Right ventricle myocardium superior (tissue), 1 donor: ENCODE data around the gene ARAP1. TPM values are rescaled to one million over a fixed set of nuclear protein-coding genes. Genes with fewer than 3 reads are reported as not detected.
"Not testable (repeated sequence)": the region's sequence is repeated elsewhere in the genome, so short reads cannot be mapped to it uniquely, and the experiment has no call there.

Experiments
- ATAC-seq: fragments of 200-7000 bp; cut with Tn5 transposase; one replicate; pipeline ENCODE4 v1.9.1; 2020; ENCODE audit warnings: mild to moderate bottlenecking; ENCODE audit not compliant: poor library complexity
- DNase-seq: peaks from one replicate; pipeline ENCODE4 v3.0.0-alpha.2; 2020
- intact Hi-C: fragments of 100-400 bp; cut with DNase I; formaldehyde crosslinking; loops from one replicate; pipeline ENCODE4 v1.11.2; 2022
- long read RNA-seq: library from polyadenylated mRNA; unstranded; transcript quantifications from one replicate; pipeline ENCODE4 v2.0.0, GENCODE V29; 2021
- total RNA-seq: library from RNA; stranded (reverse); fragmentation: NEBNext Ultra II Directional; extraction: Animal tissue kit (Norgen Biotek cat#: 25700); gene quantifications from one replicate; pipeline ENCODE4 v1.2.1, GENCODE V29; 2021
- donor health status: DM: no; HTN: yes; CAD: no; lungs with severe emphysema.

ARAP1 gene
- total RNA-seq, result 58.0 TPM
- long read RNA-seq, full-length matches to known transcripts, result 59 of 194 reads
- long read RNA-seq, partial matches to known transcripts, result 82 of 194 reads
- long read RNA-seq, other reads (novel, unspliced or antisense), result 53 of 194 reads

DNA sequence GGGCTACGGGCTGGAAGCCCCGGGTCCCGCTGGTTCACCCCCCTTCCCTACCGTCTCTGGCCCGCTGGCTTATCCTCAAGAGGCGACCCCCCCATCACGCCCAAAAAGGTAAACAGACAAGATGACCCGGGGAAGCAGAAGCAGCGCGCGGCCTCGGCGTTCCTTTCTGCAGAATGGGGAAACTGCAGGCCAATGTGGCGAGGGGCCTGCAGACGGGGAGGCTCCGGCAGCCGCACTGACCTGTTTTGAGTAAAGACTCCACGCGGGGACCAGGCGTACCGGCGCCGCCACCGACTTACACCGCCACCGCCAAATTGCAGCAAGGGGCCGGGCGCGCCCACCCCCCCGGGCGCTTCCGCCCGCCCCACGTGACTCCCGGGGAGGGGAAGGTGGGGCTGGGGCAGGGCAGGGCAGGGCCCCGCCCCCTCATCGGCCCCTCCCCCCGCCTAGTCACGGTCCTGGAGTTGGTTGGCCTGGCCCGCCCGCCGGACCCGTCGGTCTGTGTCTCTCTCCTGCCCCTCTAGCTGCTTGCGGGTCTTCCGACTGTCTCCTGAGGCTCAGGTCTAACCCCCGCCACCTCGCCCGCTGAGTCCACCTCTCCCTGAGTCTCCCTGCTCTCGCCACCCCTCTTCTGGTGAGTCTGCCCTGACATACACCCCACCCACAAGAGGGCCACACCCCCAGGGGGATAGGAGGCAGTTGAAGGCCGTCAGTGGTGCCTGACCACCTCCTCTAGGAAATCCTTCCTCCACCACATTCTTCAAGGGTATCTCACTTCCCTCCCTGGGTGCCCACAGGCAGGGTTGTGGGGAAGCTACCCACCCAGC is at the start of gene ARAP1:
TSS of gene ARAP1 (minus strand) at position 321 of the 827 bp plus-strand sequence. CDS start 25,280 bp downstream, outside the sequence.
- intact Hi-C loops, result no loop called here
- DNase-seq (peak; percentile 85), ATAC-seq (peak; percentile 96)

DNA sequence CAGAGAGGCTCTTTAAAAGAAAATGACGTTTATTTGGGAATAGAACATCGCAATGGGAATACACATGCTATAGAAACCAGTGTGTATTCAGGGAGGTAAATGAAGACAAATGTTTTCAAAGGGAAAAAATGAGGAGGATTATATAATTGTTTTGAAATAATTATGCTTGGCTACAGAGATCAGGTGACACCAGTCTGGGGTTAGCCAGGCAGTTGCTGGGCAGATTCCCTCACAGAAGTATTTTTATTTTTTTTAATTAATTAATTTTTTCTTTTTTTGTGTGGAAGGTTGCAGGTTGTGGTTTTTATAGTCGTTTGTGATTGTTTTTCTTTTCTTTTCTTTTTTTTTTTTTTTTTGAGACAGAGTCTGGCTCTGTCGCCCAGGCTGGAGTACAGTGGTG is 47.2 kb upstream of the ARAP1 start:
- DNase-seq, result no peak
- intact Hi-C loops, result no loop called here
- ATAC-seq, result no peak

DNA sequence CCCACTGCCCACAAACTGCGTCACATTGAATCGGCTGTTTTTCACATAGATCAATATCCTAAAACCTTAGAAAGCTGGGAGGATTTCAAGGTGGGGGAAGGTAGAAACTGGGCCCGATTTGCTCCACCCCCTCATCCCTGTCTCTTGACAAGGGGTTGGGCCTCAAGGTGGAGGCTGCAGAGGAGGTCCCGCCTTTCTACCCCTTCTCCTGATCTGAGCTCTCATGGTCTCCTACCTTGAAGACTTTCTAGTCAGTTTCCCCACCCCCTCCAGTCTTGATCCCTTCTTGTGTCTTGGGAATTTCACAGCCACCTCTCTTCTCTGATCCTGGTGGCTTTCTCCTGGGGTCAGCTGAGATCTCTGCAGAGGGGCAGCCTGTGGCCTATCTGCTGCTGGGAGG is 46.2 kb upstream of the ARAP1 start:
- DNase-seq (no peak), ATAC-seq (no peak)

DNA sequence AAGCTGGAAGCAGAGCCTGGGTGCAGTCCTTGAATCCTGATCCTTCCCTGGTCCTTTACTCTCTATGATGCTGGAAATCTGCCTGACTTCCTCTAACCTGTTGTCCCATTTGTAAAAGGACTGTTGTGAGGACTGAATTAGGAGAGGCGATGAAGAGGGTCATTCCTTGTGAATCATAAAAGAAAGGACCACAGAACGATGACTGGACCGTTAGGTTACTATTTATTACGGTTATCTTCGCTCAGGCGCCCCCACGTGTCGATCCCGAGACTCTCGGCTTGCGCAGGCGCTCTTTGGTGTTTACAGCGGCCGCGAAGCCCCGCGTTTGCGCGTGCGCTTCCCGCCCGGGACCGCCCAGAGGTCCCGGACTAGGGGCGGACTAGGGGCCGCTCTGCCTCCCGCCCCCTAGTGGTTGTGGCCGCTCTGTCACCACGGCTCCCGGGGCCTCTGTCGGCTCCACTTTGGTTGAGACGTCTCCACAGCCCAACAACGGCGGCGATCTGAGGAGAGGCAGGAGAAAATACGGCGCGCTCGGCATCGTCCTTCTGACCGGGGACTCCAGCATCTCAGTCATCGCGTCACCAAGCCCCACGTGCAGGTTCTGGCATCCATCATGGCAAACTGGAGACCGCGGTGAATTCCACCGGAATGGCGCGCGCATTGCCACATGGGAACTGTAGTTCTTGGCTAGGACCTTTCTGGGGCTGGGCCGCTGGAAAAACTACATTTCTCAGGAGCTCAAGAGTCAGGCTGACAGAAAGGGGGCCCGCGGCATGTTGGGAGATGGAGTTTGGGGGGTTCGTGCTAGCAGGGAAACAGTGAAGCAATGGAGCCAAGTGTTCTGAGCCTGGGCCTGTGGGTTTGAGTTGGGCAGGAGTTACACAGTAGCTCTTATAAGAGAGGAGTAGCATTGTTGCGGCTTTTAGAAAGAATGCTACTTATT is 41.5 kb upstream of the ARAP1 start, which contains the start of gene STARD10:
TSS of gene STARD10 (minus strand) at position 623 of the 943 bp plus-strand sequence. CDS start 12,866 bp downstream, outside the sequence.
- intact Hi-C loops, result loop anchor here (5.0 kb wide), 1 partner anchor 66 kb away; no protein-coding TSS in a partner anchor
- DNase-seq (peak; percentile 98), ATAC-seq (peak; percentile 97)

More for the DNA sequence above, 46.2 kb upstream of the ARAP1 start:
- intact Hi-C loops, result no loop called here

DNA sequence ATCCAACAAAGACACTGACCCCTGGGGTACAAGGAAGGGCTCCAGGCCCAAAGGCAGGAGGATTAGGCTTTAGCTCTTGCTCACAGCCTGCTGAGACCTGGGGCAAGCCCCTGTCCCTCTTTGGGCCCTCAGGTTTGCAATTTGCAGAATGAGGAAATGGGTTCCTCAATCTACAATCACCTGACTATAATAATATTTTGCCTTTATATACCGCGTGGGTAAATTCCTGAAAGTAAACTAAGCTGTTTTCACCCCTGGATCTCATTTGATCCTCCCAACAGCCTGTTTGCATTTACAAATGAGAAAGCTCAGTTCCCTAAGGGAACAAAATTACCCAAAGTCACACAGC is 40.8 kb upstream of the ARAP1 start:
- no peak for ATAC-seq
- DNase-seq, result no peak
- intact Hi-C loops, result loop anchor here (5.0 kb wide), 1 partner anchor 66 kb away; no protein-coding TSS in a partner anchor

DNA sequence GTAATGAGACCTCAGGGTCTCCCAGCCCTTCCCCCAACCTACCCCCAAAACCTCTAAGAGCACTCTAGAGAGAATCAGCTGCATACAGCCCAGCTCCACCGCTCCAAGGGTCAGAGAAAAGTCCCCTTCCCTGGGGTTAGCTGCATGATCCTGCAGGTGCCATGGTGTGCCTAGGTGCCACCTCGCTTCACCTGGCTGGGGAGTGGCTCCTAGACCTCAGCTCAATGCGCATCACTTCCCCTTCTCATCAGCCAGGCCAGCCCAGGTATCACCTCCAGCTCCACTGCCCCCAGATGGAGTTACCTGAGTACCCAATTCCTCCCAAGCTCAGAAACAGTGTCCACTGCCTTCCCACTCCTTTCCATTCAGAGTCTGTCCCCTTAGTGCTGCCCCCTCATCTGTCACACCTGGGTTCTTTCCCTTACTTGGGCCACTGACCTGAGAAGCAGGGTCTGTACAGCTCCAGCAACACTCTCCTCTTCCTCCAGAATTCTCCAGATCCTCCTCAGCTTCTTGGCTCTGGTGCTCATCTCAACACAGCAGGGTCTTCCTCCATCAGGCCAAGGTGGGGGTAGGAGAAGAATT is 40.3 kb upstream of the ARAP1 start:
- ATAC-seq (no peak), DNase-seq (no peak)
- intact Hi-C loops, result loop anchor here (5.0 kb wide), 1 partner anchor 65 kb away; no protein-coding TSS in a partner anchor

DNA sequence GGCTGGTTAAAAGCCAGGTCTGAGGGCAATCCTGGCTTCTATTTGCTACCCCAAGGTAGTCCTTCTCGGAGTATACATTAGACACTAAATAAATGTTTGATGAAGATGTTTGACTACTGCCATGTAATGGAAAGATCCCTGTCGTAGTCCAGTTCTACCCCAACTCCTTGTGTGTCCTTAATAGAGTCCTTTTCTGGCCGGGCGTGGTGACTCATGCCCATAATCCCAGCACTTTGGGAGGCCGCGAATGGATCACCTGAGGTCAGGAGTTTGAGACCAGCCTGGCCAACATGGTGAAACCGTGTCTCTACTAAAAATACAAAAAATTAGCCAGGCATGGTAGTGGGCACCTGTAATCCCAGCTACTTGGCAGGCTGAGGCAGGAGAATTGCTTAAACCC is 39.0 kb upstream of the ARAP1 start:
- intact Hi-C loops, result loop anchor here (5.0 kb wide), 1 partner anchor 64 kb away; no protein-coding TSS in a partner anchor
- not testable (repeated sequence) for ATAC-seq, DNase-seq

DNA sequence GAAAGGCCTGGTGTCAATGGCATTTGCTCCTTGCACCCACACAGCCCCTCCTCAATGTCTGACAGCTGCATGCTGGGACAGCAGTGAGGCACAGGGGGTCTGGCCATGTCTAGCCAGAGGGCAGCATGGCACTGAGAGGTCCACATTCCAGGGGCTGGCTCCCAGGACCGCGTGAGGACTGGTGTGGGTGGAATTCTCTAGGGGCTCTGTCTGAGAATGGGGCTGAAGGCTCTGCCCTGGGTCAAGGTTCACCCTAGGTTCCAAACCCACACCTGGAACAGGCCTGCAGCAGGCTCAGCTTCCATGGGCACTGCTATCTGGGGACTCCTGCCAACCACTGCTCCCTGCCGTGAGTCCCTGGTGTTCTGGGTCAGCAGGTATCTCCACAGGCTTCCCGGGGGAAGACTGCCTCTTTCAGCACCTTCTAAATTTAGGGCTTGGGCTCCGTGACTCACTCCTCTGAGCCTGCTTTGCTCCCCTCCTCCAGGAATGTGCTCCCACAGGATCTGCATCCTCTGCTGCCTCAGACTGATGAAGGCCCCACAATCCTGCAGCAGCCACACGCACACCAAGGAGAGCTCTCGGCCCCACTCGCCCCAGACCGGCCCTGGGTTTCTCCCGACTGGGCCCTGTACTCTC is 37.4 kb upstream of the ARAP1 start:
- DNase-seq, result peak; percentile 70
- intact Hi-C loops, result loop anchor here (5.0 kb wide), 1 partner anchor 62 kb away; no protein-coding TSS in a partner anchor
- ATAC-seq, result peak; percentile 50

DNA sequence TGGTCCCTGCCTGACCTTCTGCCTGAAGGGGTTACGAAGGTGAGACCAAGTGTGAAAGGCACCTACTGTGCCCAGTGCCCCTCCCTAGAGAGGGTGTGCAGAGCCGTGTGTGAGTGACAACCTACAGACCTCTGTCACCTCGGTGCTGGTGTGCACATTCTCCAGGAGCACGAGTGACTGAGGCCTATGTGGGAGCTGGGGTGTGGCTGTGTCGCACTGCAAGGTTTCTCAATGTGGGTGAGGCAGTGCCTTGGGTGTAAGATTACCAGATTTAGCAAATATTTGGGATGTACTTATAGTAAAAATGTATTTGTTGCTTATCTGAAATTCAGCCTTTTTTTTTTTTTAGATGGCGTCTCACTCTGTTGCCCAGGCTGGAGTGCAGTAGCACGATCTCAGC is 36.0 kb upstream of the ARAP1 start:
- DNase-seq (no peak), ATAC-seq (no peak)

DNA sequence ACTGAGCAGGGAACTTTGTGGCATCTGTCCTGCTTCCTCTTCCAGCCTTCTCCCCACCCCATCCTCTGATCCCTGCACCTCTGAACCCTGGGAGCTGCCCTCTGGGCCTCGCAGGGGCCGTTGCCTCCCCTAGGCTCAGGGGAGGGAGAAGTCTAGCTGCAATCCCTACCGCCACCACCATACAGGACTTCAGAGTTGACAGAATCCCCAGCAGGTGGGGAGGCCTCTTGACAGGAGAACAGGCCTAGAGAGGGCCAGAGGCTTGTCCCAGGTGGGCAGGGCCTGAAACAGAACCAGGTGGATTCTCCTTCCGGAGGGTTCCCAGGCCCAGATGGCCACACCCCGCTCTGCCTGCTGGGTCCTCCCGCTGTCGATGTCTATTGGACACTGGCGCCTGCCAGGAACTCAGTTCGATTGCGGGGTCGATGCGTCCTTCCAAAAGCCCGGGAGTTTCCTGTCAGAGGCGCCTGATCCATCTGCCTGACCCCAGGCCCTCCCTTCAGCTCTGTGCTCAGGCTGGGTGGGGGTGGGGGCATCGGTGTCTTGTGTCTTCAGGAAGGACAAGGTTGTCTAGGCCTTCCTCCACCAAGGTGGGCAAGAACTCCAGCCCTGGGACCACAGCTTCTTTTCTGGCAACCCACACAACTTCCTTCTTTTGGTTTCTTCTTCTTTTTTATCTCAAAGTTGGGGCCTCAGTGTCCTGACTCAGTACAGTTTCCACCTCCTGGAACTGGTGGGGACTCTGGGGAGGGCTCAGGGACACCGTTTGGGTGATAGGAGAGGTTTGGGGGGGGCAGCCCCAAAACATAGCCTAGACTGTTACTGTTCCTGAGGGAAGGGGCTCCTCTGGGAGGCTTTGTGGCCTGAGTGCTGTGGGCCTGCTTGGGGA is 35.3 kb upstream of the ARAP1 start:
- ATAC-seq, result no peak
- peak; percentile 50 for DNase-seq
- intact Hi-C loops, result no loop called here

More for the DNA sequence above, 36.0 kb upstream of the ARAP1 start:
- intact Hi-C loops, result no loop called here

DNA sequence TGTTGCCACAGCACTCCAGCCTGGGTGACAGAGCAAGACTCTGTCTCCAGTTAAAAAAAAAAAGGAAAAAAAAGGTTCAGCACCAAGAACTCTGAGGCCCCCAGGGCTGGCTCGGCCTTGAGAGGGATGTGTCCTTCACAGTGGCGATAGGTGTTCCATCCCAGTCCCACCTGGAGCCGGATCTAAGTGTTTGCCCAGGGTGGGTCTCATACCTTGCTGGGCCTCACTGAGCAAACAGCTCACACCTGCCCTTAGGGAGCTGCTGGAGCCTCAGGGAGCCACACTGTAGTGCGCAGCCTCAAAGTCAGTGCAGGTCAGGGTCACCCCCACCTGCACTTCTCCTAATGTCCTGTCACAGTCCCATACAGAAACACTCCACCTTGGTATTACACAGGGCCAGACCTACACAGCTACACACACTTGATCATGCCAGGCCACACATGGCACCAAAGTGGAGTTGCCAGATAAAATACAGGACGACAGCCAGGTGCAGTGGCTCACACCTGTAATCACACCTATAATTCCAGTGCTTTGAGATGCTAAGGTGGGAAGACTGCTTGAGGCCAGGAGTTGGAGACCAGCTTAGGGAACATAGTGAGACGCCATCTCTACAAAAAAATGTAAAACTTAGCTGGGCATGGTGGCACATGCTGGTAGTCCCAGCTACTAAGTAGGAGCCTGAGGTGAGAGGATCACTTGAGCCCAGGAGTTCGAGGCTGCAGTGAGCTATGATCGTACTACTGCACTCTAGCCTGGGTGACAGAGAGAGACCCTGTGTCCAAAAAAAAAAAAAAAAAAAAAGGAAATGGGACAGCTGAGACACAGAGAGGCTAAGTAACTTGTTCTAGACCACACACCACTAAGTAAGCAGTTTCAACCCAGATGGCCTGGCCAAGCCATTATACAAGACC is 34.4 kb upstream of the ARAP1 start:
- intact Hi-C loops, result no loop called here
- no peak for ATAC-seq
- DNase-seq, result no peak

DNA sequence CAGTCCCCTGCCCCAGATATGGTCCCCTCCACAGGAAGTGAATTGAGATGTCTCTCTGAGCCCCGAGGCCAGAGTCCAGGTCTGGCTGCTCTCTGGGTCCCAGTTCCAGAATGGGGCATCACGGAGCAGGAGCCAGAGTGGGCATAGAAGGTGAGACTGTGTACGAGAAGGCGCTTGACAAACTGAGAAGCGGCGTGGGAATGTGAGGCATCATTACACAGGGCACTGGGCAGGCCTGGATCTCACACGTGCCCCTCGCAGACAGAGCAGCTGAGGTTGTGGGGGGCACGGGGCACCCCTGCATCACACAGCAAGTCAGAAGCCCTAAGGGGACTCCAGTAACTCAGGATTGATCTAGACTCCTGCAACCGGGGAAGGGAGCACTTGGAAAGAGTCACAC is 32.5 kb upstream of the ARAP1 start:
- intact Hi-C loops, result no loop called here

DNA sequence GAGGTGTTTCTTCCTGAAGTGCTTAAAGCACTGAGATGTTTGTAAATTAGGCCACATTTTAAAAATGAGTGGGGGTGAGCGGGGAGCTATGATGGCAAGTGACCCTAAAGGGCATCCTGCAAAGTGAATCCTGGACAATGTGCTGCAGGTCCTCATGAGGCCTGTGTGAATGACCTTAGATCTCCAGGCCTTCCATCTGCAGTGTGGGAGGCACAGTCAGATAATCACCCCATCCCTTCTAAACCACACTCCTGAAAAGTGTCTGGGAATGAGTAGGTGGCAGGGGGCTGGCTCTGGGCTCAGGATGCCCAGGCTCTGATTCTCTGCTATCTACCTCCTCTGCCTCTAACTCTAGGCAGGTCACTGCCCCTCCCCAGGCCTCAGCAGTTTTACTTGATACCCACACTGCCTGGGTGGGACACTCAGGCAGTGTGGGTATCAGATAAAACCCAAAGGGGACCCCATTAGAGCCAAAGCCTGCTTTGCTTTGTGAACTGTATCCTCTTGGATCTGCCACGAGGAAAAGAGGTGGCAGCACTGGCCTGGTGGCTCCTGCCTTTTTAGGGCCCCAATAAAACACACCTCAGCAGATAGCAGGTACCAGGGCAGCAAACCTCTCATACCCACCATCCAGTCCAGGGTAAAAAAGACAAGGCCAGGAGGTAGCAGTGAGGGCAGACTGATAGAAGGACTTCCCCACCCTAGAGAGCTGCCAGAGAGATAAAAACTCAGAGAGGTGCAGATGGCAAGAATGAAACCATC is 31.1 kb upstream of the ARAP1 start:
- no peak for ATAC-seq
- DNase-seq, result no peak
- intact Hi-C loops, result no loop called here

More for the DNA sequence above, 32.5 kb upstream of the ARAP1 start:
- no peak for DNase-seq
- ATAC-seq, result no peak

DNA sequence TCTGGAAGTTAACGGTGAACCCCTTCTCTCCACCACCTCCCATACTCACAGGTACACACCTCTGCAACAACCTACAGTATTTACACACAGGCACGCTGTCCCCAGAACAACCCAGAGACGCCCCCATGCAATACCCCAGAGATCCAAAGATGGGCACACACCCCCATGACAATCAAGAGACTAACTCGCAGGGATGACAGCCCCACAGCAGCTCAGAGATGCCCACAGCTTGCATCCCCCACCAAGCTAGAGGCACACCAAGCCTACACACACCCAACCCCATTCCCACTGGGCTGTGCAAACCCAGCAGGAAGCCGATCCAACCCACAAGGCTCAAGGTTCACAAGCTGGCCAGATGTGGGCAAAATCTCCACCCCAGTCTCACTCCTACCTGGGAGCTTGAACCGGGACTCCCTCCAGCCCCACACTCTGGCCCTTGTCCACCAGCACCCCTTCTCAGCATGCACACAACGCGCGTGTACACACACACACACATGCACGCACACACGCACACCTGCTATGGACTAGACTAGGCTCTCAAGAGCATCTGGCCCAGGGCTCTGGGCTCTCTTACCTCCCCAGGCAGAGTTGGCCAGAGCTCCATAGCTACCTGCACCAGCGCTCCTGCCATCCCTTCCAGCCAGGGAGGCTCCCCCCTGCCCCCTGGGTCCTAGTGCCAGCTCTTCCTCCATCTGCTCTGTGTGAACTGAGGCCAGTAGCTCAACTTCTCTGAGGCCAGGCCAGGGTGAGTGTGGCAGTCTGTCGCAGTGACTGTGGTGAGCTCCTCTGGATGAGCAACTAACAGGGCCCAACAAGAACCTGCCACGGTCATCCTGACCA is 30.1 kb upstream of the ARAP1 start:
- intact Hi-C loops, result no loop called here
- DNase-seq (no peak), ATAC-seq (no peak)
